T-helper 2 cell treated with Interferon-gamma antibody and Interleukin-4, amounts not matched to agents 5 μg/mL and 100 μg/mL, for 36 hours (primary cell): ENCODE results near the gene S100A10.

Experiments
- DNase-seq: peaks from one replicate; pipeline ENCODE4 v3.0.0; 2021; ENCODE audit warnings: low spot score
- H3K27ac Mint-ChIP-seq: one replicate; pipeline ENCODE4 v1.8.0; 2021; ENCODE audit warnings: mild to moderate bottlenecking, mixed read lengths
- H3K27me3 Mint-ChIP-seq: one replicate; pipeline ENCODE4 v1.8.0; 2021; ENCODE audit warnings: low read depth, mixed read lengths
- H3K36me3 Mint-ChIP-seq: one replicate; pipeline ENCODE4 v1.8.0; 2021; ENCODE audit warnings: low read depth, mixed read lengths
- H3K4me1 Mint-ChIP-seq: one replicate; pipeline ENCODE4 v1.8.0; 2021; ENCODE audit warnings: low read depth, mixed read lengths
- H3K4me3 Mint-ChIP-seq: one replicate; pipeline ENCODE4 v1.8.0; 2022; ENCODE audit warnings: mild to moderate bottlenecking, moderate library complexity, mixed read lengths
- H3K9me3 Mint-ChIP-seq: one replicate; pipeline ENCODE4 v1.8.0; 2021; ENCODE audit warnings: mixed read lengths

Gene S100A10

DNA sequence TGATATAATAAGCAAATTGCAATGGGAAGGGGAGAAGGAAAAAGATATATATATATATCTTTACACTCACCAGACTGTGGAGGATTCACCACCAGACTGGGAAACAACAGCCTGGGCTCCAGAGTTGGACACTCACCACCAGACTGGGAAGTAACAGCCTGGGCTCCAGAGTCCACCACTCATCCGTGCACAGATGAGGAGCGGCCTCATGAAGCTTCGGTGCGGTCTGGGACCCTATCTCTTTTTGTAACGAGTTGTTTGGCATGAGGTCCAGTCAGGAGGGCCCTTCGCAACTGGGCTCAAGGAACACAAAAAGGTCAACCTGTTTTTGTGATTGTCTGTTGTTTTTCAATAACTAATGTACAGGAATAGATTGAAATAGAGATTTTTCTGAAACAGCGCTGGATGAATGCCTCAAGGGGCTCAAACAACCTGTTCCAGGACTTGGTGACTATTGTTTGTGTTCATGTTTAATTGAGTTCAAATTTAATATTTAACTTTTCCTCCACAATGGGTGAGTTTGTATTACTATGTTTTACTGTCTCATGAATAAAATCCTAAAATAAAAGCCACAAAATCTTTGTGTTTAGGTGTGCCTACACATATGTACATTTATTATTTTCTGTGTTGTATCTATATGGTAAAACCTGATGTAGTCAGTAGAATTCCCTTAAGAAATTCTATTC lies 40.1 kb downstream of the S100A10 start:
- H3K4me1 Mint-ChIP-seq: no peaks in the 10 kb centered on the region
- H3K27me3 Mint-ChIP-seq: peaks cover 9% of the 10 kb centered on the region
- no peaks in the 10 kb centered on the region for H3K36me3 Mint-ChIP-seq
- no peak overlapping the region for H3K4me3 Mint-ChIP-seq
- no peak overlapping the region for H3K27ac Mint-ChIP-seq
- H3K9me3 Mint-ChIP-seq: no peaks in the 10 kb centered on the region
- DNase-seq: no peak

DNA sequence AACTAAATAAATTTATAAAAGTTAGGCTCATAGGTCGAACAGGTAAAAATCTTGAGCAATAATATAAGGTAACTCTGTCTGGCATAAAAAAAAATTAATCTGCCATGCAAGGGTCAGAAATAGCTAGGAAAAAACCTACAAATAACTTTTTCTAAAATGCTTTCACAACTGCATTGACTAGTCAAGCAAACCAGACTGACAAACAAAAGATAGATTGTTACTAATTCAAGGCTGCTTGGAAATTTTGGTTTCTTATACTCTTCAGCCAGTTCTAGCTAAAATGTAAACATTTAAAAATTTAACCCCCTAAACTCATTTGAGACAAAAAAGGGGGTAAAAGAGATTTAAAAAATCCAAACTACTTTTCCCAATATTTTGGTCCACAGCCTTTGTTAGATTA lies 40.8 kb downstream of the S100A10 start:
- no peak for DNase-seq

DNA sequence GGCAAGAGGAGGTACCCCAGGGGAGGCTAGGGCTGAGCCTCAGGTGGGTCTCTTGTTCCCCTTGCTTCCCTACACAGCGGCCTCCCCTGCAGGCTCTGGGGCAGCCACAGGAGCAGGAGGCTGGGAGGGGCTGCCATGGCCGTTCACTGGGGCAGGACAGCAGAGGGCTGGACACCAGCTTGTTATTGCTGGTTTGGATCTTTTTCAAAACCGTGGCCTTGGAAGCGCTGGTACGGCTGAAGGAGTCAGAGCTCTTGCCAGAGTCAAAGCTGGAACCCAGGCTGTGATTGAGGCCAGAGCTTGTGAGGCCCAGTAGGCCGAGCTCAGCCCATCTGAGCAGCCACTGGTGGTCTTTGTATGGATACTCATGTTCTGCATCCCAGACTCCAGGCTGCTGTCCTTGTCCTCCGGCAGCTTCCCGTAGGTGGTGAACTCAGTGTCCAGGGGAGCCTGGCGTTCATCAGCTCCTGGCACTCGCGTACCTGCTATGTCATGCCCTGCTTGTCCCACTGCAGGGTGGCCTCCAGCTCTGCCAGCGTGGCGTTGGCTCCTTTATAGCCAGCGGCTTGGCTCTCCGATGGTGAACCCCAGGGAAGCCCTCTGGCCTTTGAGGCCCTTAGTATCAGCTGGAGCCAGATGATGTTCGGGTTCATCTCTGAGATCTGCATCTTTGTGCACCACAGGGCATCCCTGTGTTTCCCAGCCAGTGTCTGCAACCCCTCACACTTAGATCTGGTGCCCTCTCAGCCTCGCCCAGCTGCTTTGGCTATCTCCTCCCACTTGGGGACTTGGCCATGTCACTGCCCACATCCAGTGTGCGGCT lies 44.1 kb downstream of the S100A10 start:
- Mint-ChIP-seq H3K4me3 (no peak overlapping the region), H3K36me3 (no peaks in the 10 kb centered on the region), H3K4me1 (peaks cover 23% of the 10 kb centered on the region), H3K27me3 (peaks cover 6% of the 10 kb centered on the region), H3K9me3 (no peaks in the 10 kb centered on the region), H3K27ac (no peak overlapping the region)
- no peak for DNase-seq

More for the DNA sequence above, 40.8 kb downstream of the S100A10 start:
- H3K36me3 Mint-ChIP-seq: no peaks in the 10 kb centered on the region
- no peak overlapping the region for H3K4me3 Mint-ChIP-seq
- H3K9me3 Mint-ChIP-seq: no peaks in the 10 kb centered on the region
- no peak overlapping the region for H3K27ac Mint-ChIP-seq
- no peaks in the 10 kb centered on the region for H3K4me1 Mint-ChIP-seq
- peaks cover 9% of the 10 kb centered on the region for H3K27me3 Mint-ChIP-seq

DNA sequence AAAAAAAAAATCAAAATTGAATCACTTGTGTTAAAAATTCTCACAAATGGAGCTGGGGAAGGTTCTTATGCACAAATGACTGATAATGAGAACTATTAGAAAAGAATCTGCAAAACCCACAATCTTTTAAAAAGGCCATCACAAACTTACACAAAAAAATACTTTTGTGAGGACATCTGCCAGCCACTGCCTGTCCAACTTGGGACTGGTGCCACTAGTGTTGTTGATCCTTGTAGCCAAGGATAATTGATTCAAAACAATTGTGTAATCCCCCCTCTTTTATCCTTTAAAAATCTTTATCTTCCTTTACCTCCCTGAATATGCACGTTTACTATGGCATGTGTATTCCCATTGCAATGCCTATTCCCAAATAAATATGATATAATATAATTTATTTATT lies 45.2 kb downstream of the S100A10 start:
- peaks cover 29% of the 10 kb centered on the region for H3K4me1 Mint-ChIP-seq
- no peak overlapping the region for H3K4me3 Mint-ChIP-seq
- DNase-seq: no peak
- H3K27me3 Mint-ChIP-seq: peaks cover 6% of the 10 kb centered on the region
- no peak overlapping the region for H3K27ac Mint-ChIP-seq
- H3K36me3 Mint-ChIP-seq: no peaks in the 10 kb centered on the region
- H3K9me3 Mint-ChIP-seq: no peaks in the 10 kb centered on the region

DNA sequence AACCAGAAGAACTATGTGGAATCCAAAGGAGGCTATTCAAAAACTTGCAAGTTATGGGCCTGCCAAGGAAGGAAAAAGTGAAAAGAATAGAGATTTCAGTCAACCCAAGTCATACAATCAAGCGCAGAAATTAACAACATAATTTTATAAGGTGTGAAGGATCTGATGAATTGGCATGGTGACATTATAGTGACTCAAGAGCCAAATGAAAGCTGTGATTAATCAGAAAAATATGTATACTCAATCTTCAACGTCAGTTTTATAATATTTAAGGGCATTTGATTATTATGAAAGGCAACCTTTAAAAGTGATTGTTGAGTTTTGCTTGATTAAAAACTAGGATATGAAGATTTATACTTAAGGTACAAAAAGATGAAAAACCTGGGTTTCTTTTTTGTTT lies 46.5 kb downstream of the S100A10 start:
- H3K27ac Mint-ChIP-seq: peak overlapping the region; percentile 89
- peaks cover 4% of the 10 kb centered on the region for H3K27me3 Mint-ChIP-seq
- H3K9me3 Mint-ChIP-seq: no peaks in the 10 kb centered on the region
- no peaks in the 10 kb centered on the region for H3K36me3 Mint-ChIP-seq
- DNase-seq: no peak
- no peak overlapping the region for H3K4me3 Mint-ChIP-seq
- H3K4me1 Mint-ChIP-seq: peaks cover 32% of the 10 kb centered on the region

DNA sequence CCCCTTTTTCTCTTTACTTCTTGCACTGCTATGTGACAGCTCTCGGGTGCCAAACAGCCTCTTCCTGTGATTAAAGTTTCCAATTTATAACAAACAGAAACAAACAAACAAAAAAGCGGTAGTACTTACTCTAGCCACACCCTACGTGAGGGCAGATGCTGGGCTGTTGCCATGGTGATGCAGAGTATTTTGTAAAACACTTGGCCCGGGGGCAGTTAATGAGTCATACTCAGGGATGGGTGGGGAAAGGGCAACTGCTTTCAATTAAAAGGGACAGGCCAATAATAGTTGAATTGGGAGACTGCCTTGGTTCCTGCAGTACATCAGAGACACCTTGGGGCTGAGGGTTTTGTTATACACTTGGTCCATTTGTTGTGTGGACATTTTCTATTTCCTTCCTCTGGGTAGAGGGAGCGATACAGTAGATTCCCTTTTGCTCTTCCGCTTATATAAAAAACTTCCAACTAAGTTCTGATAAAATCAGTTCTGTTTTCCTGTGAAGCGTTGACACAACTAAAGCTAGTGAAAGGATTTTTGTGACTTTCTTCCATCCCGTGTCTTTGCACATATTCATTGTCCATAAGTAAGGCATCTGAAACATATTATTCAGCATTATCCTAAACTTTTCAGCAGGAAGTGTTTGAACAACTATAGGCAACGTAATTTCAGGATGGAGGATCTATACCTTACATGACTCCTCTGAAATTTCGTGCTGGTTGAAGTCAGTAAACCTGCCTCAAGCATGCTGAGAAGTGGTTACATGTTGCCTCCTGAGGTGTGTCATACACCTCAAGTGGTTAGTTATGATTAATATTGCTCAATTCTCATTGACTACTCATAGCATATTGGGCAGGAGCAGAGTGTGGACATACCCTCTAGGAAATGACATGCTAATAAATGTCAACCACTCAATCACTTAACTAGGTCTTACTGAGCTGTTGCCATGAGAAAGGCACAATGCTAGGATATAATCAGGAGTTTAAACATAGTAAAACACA lies 47.6 kb downstream of the S100A10 start:
- peak overlapping the region; percentile 63 for H3K4me3 Mint-ChIP-seq
- H3K4me1 Mint-ChIP-seq: peaks cover 35% of the 10 kb centered on the region
- H3K27me3 Mint-ChIP-seq: no peaks in the 10 kb centered on the region
- H3K27ac Mint-ChIP-seq: peak overlapping the region; percentile 89
- H3K9me3 Mint-ChIP-seq: no peaks in the 10 kb centered on the region
- no peaks in the 10 kb centered on the region for H3K36me3 Mint-ChIP-seq
- peak; percentile 82 for DNase-seq

DNA sequence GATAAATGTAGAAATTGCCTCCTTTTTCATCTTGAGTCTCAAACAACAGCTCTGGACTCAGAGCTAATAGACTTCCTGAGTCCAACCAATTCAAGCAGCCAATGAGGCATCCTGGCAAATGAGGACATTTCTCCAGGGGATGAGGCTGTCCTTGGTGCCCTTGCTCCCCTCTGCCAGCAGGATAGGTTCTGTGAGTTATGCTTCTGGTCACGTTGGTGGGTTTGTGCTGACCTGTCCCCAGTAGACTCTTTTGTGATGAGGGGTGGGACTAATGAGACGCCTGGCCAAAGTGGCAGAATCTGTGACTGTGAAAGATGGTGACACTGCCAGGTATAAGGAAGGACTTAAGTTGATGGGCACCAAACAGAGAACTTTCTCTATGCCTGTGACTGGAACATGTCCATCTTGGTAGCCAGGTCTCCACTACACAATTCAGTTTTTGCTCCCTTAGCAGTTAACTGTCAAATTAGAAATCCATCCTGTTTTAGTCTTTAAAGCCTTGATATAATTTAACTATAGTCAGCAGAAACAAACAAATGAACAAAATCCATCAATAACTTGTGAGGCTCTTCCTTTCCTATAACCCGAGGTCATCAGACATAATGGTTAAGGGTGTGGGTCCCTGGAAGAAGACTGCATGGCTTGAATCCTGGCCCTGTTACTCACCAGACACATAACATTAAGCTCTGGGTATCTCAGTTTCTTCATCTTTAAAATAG lies 48.6 kb downstream of the S100A10 start:
- Mint-ChIP-seq H3K27ac (peak overlapping the region; percentile 89), H3K9me3 (no peaks in the 10 kb centered on the region), H3K36me3 (no peaks in the 10 kb centered on the region), H3K27me3 (no peaks in the 10 kb centered on the region), H3K4me3 (peak overlapping the region; percentile 63), H3K4me1 (peaks cover 35% of the 10 kb centered on the region)
- no peak for DNase-seq

DNA sequence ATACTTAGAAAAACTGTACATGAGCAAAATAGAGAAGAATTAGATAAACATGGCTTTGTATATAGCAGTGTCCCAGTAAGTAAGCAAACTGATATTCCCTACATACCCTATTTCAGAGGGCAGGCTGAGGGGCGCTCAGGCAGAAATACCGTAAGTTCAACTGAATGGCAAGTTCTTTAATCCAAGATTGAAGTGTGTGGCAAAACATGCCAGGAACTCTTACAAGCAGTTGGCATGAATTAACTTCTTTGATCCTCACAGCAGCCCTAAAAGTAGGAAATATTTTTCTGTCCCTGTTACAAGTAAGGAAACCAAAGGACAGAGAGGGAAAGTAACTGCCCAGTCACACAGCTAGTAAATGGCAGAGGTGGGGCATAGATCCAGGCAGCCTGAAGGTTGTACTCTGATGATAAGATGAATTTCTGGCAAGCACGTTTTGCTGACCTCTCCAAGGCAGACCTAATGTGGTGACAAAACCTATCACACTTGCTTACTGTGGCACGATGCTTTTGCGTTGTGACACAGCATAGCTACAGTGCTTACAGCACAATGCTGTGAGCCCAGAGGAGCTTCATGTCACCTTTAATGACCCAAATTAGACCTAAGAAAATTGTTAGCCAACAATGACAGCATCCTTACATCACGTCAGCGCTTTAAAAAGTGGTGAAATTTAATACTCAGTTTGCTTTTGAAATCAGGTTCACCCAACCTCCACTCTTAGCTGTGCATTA lies 49.4 kb downstream of the S100A10 start:
- H3K27ac Mint-ChIP-seq: peak overlapping the region; percentile 89
- no peak for DNase-seq
- no peak overlapping the region for H3K4me3 Mint-ChIP-seq
- H3K9me3 Mint-ChIP-seq: no peaks in the 10 kb centered on the region
- peaks cover 35% of the 10 kb centered on the region for H3K4me1 Mint-ChIP-seq
- no peaks in the 10 kb centered on the region for H3K27me3 Mint-ChIP-seq
- H3K36me3 Mint-ChIP-seq: no peaks in the 10 kb centered on the region

DNA sequence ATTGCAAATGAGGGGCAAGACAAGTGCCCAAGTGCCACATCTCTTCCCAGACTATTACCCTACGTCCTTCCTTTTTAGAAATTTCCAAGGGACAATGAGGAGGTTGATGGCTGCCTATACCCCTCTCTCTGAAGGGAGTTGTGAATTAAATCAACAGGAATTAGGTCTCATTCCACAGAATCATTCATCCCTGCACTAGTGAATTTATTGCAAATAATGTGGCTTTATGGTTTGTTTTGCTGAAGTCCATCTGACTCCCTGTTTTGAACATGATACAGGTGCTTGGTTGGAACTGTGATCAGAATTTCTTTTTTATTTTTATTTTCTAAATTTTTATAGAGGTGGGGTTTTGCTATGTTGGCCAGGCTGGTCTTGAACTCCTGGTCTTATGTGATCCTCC lies 50.1 kb downstream of the S100A10 start:
- DNase-seq: no peak
- Mint-ChIP-seq H3K4me1 (peaks cover 35% of the 10 kb centered on the region), H3K27ac (no peak overlapping the region), H3K27me3 (no peaks in the 10 kb centered on the region), H3K36me3 (no peaks in the 10 kb centered on the region), H3K4me3 (no peak overlapping the region), H3K9me3 (no peaks in the 10 kb centered on the region)

DNA sequence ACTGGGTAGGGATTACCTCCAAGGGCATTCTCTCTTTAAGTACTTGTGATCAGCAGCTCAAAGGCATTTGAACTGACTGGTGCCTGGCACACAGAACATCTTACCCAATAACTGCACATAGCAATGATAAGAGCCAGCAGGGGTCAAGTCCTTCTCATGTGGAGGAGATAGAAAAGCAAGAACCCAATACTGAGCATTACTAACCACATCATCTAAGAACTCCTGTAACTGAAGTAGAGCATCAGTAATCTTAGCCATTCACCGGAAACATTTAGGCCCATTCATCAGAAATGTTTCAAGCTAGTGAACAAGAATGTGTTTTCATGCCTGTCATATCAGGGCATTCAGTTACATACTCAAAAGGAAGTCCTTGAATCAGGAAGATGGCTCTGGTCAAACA lies 50.8 kb downstream of the S100A10 start:
- Mint-ChIP-seq H3K4me1 (peaks cover 35% of the 10 kb centered on the region), H3K4me3 (no peak overlapping the region), H3K36me3 (no peaks in the 10 kb centered on the region), H3K27ac (no peak overlapping the region), H3K9me3 (no peaks in the 10 kb centered on the region), H3K27me3 (no peaks in the 10 kb centered on the region)
- no peak for DNase-seq

DNA sequence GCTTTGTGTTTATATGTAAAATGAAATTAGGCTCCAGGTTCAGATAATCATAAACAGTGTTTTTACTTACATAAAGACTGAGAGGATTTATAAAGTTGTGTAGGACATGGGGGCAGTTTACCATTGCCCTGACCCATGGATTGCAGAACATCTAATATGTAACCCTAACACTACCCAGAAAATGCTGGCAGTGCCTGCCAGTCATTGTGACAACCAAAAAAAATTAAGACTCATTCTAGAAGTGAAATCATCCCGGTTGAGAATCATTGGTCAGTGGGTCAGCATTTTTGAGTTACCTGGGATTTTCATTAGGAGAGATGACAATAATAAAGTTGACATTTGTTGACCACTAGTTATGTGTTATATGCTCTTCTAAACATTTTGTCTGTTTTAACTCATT lies 53.1 kb downstream of the S100A10 start:
- H3K4me1 Mint-ChIP-seq: peaks cover 20% of the 10 kb centered on the region
- no peak for DNase-seq
- H3K4me3 Mint-ChIP-seq: no peak overlapping the region
- no peak overlapping the region for H3K27ac Mint-ChIP-seq
- no peaks in the 10 kb centered on the region for H3K9me3 Mint-ChIP-seq
- peaks cover 3% of the 10 kb centered on the region for H3K27me3 Mint-ChIP-seq
- H3K36me3 Mint-ChIP-seq: no peaks in the 10 kb centered on the region

DNA sequence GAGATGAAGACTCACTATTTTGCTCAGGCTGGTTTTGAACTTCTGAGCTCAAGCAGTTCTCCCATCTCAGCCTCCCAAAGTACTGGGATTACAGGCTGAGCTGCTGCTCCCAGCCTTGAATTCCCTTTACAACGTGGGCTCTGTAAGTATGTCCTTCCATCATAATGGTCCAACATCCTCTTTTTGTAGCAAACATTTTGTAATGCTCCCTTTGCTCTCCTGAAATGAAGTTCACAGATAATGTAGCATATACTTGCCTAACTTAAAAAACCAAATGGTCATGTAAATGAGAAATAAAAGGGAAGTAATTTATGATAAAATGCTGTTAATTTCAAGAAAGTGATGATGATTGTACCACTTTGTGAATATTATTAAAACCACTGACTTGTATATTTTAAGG lies 53.9 kb downstream of the S100A10 start:
- no peaks in the 10 kb centered on the region for H3K36me3 Mint-ChIP-seq
- H3K4me3 Mint-ChIP-seq: no peak overlapping the region
- H3K27me3 Mint-ChIP-seq: peaks cover 11% of the 10 kb centered on the region
- DNase-seq: no peak
- H3K4me1 Mint-ChIP-seq: peaks cover 13% of the 10 kb centered on the region
- no peaks in the 10 kb centered on the region for H3K9me3 Mint-ChIP-seq
- no peak overlapping the region for H3K27ac Mint-ChIP-seq

DNA sequence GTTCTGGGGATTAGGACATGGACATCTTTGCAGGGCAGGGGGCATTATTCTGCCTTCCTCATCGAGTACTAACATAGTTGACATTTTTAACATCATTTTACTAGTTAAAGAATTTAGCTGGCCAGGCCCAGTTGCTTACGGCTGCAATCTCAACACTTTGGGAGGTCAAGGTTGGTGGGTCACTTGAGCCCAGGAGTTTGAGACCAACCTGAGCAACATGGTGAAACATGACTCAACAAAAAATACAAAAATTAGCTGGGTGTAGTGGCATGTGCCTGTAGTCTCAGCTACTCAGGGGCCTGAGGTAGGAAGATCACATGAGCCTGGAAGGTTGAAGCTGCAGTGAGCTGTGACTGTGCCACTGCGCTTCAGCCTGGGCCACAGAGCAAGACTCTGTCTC lies 54.5 kb downstream of the S100A10 start:
- Mint-ChIP-seq H3K4me3 (no peak overlapping the region), H3K36me3 (no peaks in the 10 kb centered on the region), H3K4me1 (peaks cover 9% of the 10 kb centered on the region), H3K27ac (no peak overlapping the region), H3K9me3 (no peaks in the 10 kb centered on the region), H3K27me3 (peaks cover 12% of the 10 kb centered on the region)
- DNase-seq: no peak
